GM19351 (cell line): Measurements from ENCODE around the gene ACBD6.

Source experiments
- ATAC-seq: cut with Tn5 transposase; IDR thresholded peaks from one replicate; pipeline ENCODE4 v1.9.1; 2021; ENCODE audit warnings: mild to moderate bottlenecking, moderate library complexity; ENCODE audit not compliant: unreplicated experiment

ACBD6 gene

GRCh38 chr1:180272395-180272794 is 230.0 kb downstream of the ACBD6 start:
- ATAC-seq = no peak

- no peak for ATAC-seq
These were observed 230.8 kb downstream of the ACBD6 start for GRCh38 chr1:180271272-180272255.

- no peak for ATAC-seq
These were observed 231.7 kb downstream of the ACBD6 start for GRCh38 chr1:180270530-180271271.

- no peak for ATAC-seq
These were observed 232.5 kb downstream of the ACBD6 start for GRCh38 chr1:180269645-180270529.

- no peak for ATAC-seq
These were observed 233.8 kb downstream of the ACBD6 start for GRCh38 chr1:180268556-180269075.

GRCh38 chr1:180267761-180268555 is 234.4 kb downstream of the ACBD6 start:
- ATAC-seq = no peak

GRCh38 chr1:180267211-180267561 is 235.2 kb downstream of the ACBD6 start:
- no peak for ATAC-seq

GRCh38 chr1:180266275-180267210 is 235.8 kb downstream of the ACBD6 start:
- ATAC-seq = no peak

- no peak for ATAC-seq
These were observed 236.5 kb downstream of the ACBD6 start for GRCh38 chr1:180265871-180266270.

- ATAC-seq = no peak
These were observed 237.2 kb downstream of the ACBD6 start for GRCh38 chr1:180265201-180265600.

GRCh38 chr1:180264595-180264994 is 237.8 kb downstream of the ACBD6 start:
- no peak for ATAC-seq

GRCh38 chr1:180262628-180263488 is 239.5 kb downstream of the ACBD6 start:
- no peak for ATAC-seq

GRCh38 chr1:180261524-180262155 is 240.7 kb downstream of the ACBD6 start:
- no peak for ATAC-seq

GRCh38 chr1:180261030-180261429 is 241.3 kb downstream of the ACBD6 start:
- ATAC-seq = no peak

GRCh38 chr1:180260541-180260940 is 241.8 kb downstream of the ACBD6 start:
- no peak for ATAC-seq

- no peak for ATAC-seq
These were observed 242.7 kb downstream of the ACBD6 start for GRCh38 chr1:180259431-180260338.
